Measurements from ENCODE around the gene BABAM1. TPM values are rescaled to one million over a fixed set of nuclear protein-coding genes. Genes with fewer than 3 reads are reported as not detected.
A peak's percentile ranks its signal among the peaks of the same experiment; 100 is the strongest.

The BABAM1 gene
- total RNA-seq, 1 donor from 2014 or later: 75.3 TPM

- no peak for DNase-seq (ENCODE audit: low read depth)
Measured at GRCh38 chr19:17302391-17303166, 35.3 kb downstream of the BABAM1 start.

GRCh38 chr19:17303167-17303939 lies 36.1 kb downstream of the BABAM1 start, which contains the start of gene ABHD8:
Gene ABHD8, minus strand, starts transcription at chr19:17303425. Its CDS starts 1,809 bp downstream, at chr19:17301616.
- peak; percentile 87 for DNase-seq (ENCODE audit: low read depth)

GRCh38 chr19:17303940-17304267 lies 36.7 kb downstream of the BABAM1 start:
- DNase-seq (ENCODE audit: low read depth): no peak

- no peak for DNase-seq (ENCODE audit: low read depth)
Measured at GRCh38 chr19:17304386-17305215, 37.4 kb downstream of the BABAM1 start.

GRCh38 chr19:17305216-17305516 lies 37.9 kb downstream of the BABAM1 start:
- no peak for DNase-seq (ENCODE audit: low read depth)

DNA sequence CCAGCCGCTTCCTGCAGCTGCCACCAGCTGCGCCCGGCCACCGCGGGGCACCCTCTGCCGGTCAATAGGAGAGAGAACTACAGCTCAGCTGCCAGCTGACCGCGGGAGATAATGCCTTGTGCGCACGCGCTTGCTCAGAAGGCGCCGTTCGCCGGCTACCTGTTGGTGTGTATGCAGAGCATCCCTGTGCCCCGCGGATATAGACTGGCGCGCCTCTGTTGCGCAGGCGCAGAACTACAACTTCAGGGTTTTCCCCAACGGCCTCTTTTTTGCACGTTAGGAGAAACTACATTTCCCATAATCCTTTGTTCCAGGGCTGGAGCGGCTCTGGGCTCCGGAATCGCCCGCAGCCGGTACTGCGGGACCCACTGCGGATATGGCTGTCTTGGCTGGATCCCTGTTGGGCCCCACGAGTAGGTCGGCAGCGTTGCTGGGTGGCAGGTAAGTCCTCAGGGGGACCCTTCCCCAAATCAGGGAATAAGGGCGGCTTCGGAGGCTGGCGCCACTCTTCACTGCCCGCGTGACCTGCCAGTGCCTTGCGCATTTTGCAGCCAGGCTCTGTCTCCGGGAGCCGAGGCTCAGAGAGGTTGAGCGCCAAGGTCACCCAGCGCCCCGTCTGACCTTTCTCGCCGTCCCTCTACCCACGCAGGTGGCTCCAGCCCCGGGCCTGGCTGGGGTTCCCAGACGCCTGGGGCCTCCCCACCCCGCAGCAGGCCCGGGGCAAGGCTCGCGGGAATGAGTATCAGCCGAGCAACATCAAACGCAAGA lies 38.5 kb downstream of the BABAM1 start, which contains the start of gene MRPL34:
MRPL34 (plus strand) TSS at position 356 of the 768 bp plus-strand sequence; CDS start at position 377, 21 bp downstream.
- peak; percentile 98 for DNase-seq (ENCODE audit: low read depth)

DNA sequence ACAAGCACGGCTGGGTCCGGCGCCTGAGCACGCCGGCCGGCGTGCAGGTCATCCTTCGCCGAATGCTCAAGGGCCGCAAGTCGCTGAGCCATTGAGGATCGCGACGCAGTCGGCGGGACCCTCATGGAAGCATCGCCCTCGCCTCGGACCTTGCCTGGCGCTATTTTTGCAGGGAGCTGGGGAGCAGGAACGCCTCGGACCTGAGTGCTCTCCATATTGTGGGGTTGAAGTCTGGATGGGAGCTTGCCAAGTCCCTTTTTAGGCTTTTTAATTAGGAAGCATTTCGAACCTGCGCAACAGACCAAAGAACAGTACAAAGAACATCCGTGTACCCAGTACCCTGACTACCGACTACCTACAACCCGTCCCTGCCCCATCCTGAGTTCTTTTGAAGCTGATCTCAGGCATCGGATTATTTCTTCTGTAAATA lies 39.1 kb downstream of the BABAM1 start:
- DNase-seq (ENCODE audit: low read depth): no peak

DNA sequence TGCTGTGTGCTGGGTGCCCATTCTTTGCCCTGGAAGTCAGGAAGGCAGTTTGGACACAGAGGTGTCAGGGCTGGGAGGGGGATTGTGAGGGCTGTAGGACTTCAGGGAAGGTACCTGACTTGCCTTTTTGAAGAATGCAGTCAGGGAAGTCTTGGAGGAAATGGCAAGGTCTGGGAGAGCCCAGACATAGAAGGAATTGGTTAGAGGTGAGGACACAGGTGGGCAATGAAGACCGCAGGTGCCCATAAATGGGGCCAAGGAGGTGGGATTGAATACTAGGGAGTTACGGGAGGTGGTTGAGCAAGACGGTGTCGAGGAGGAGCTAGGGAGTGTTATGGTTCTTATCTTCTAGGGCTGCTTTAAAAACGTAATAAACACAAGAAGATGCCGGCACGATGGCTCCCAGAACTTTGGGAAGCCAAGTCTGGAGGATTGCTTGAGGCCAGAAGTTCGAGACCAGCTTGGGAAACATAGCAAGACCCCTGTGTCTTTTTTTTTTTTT lies 40.7 kb downstream of the BABAM1 start:
- no peak for DNase-seq (ENCODE audit: low read depth)

DNA sequence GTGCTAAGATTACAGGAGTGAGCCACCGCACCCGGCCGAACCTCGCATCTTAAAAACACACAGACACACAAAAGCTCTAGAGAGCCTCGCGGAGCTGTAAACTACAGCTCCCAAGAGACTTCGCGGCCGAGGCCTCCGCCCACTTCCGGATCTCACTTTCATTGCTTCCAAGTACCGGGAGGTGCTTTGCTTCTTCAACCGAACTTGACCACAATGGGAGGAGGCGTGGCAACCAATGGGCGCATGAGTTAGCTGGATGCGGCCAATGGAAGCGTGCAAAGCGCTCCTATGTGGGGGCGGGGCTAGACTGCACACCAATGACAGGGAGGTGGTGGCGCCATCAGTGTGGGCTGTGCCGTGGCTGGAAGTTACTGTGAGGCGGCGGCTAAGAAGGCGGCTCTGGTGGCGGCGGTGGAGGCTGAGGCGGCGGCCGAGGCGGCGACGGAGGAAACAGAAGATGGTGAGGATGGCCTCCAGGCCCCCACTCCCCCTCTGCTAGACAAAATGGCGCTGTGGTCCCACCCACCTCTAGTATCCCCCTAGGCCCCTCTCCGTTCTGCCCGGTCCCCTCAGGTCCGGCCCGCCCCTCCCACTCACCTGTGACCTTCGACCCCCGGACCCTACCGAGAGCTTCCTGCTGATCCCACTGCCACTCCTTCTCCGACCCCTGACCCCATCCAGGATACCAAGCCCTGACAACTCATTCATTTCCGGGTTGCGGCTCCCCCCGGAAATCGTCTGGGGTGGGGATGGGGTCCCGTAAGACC lies 42.1 kb downstream of the BABAM1 start, which contains the start of gene DDA1:
DDA1 (plus strand) TSS at position 366 of the 767 bp plus-strand sequence; CDS start at position 458, 92 bp downstream.
- peak; percentile 99 for DNase-seq (ENCODE audit: low read depth)

- no peak for DNase-seq (ENCODE audit: low read depth)
Measured at GRCh38 chr19:17309965-17310461, 42.8 kb downstream of the BABAM1 start.

DNA sequence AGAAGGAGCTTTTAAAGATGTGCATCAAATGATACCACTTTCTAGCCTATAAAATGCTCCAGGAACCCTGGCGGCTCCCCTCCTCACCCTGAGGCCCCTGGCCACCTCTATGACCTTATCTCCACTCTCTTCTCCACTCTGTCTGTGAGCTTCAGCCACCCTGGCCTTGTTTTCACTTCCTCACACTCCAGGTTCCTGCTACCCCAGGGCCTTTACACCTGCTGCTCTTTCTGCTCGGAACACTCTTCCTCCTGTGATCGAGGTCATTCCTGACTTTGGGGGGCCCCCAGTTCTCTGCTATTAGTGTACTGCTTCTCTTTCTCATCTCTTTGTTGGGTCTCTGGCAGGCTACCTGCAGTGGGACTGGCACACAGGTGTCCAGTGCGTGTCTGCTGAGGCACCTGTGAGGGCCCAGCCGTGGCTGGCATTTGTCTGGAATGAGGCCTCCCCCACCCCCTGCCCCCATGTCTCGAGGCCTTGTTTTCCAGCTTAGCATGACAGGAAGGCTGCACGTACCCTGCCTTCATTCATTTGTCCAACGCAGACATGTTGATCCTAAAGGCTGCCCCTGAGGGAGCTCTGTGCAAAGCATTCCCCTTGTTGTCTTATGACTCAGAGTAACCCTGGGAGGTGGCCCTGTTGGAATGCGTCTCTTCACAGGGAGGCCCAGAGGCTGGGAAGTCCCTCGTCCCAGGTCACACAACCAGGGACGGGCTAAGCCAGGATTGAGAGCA lies 44.4 kb downstream of the BABAM1 start:
- peak; percentile 87 for DNase-seq (ENCODE audit: low read depth)

DNA sequence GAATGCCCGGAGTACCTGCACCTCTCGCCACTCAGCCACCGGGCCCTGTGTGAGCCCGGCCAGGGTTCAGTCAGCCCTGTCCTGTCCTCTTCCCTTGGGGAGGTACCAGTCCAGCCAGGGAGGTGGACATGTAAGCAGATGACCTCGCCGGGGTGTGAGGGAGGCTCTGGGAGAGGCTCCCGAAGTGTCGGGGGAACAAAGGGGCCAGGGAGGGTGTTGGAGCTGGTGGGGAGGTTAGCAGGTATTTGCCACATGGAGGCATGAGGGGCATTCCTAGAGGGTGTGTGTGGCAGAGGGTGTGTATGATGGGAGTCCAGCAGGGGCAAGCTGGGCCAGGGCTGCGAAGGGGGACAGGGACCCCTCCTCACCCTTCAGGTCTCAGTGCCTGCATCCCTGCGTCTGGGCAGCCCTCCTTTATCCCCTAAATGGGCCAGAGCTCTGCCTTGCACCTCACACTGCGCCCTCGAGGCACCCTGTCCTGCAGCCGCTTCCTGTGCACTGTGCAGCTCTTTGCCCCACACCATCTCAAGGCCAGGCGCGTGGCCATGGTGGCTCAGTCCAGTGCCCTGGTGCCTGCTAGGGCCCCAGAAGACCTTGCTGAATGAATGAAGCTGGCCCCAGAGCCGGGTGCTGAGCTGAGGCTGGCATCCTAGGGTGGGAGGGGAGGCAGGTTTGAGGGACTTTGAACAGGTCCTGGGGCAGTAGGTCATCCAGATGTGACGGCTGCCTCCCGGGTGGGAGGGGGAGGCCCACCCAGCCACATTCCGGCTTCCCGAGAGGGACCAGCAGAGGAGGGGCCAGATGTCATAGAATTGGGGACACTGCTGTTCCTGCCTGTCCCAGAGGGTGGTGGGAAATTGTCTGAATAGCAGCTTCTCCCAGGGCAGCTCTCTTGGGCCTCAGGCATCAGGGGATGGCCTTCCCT lies 45.2 kb downstream of the BABAM1 start:
- no peak for DNase-seq (ENCODE audit: low read depth)

- DNase-seq (ENCODE audit: low read depth): no peak
Measured at GRCh38 chr19:17314007-17314593, 46.9 kb downstream of the BABAM1 start.

GRCh38 chr19:17318966-17319365 lies 51.7 kb downstream of the BABAM1 start:
- no peak for DNase-seq (ENCODE audit: low read depth)

GRCh38 chr19:17319473-17320238 lies 52.4 kb downstream of the BABAM1 start:
- no peak for DNase-seq (ENCODE audit: low read depth)

- no peak for DNase-seq (ENCODE audit: low read depth)
Measured at GRCh38 chr19:17320435-17320834, 53.2 kb downstream of the BABAM1 start.
